Memory B cell (primary cell): ENCODE data around the gene GALNT16.
"Not testable (repeated sequence)": the region's sequence is repeated elsewhere in the genome, so short reads cannot be mapped to it uniquely, and the experiment has no call there.

Experiments
- ATAC-seq: fragments of 150-1000 bp; cut with Tn5 transposase; 2 replicates; pipeline ENCODE4 v1.10.0; 2021; ENCODE audit warnings: low read depth, mild to moderate bottlenecking, moderate library complexity
- DNase-seq, 2 donors: peaks; one replicate each; pipeline ENCODE4 v3.0.0; 2022; ENCODE audit warnings: low spot score in 2 of 2
- H3K27ac Mint-ChIP-seq: one replicate; pipeline ENCODE4 v1.8.0; 2022; ENCODE audit warnings: mild to moderate bottlenecking, moderate library complexity, mixed read lengths
- H3K27me3 Mint-ChIP-seq: one replicate; pipeline ENCODE4 v1.8.0; 2022; ENCODE audit warnings: mixed read lengths
- H3K36me3 Mint-ChIP-seq: one replicate; pipeline ENCODE4 v1.8.0; 2022; ENCODE audit warnings: mild to moderate bottlenecking, mixed read lengths
- H3K4me1 Mint-ChIP-seq: one replicate; pipeline ENCODE4 v1.8.0; 2022; ENCODE audit warnings: mixed read lengths
- H3K4me3 Mint-ChIP-seq: one replicate; pipeline ENCODE4 v1.8.0; 2022; ENCODE audit warnings: mild to moderate bottlenecking, moderate library complexity, mixed read lengths
- H3K9me3 Mint-ChIP-seq: one replicate; pipeline ENCODE4 v1.8.0; 2022; ENCODE audit warnings: mixed read lengths

The GALNT16 gene

DNA sequence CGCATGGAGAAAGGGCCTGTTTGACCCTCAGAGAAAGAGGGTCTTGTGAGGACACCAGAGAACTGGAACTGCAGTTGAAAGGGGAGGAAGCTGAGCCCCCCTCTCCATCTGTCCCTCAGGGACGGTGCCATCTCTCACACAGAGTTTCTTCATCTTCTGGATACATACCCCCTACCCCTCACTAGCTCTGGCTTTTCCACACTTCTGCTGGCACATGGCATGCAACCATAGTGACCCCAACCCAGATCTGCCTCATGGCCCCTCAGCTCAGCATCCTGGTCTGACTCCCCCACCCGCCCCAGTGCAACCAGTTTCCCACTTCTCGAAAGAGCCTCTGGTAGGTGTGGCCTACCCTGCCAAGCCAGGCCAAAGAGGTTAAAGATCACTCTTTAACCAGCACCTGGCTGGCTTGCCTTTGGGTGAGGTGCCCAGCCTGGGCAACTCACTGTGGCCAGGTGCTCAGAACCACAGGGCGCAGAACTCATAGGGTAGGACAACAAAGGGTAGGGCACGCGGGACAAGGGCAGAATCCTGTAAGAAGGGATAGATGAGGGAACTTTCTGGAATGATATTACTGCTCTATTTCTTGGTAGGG, 25.8 kb downstream of the GALNT16 start:
- no peaks in the 10 kb centered on the region for H3K4me1 Mint-ChIP-seq
- H3K27me3 Mint-ChIP-seq = peaks cover 7% of the 10 kb centered on the region
- no peaks in the 10 kb centered on the region for H3K9me3 Mint-ChIP-seq
- no peak overlapping the region for H3K27ac Mint-ChIP-seq
- DNase-seq (no peak), ATAC-seq (no peak)
- H3K36me3 Mint-ChIP-seq = no peaks in the 10 kb centered on the region
- H3K4me3 Mint-ChIP-seq = no peak overlapping the region

DNA sequence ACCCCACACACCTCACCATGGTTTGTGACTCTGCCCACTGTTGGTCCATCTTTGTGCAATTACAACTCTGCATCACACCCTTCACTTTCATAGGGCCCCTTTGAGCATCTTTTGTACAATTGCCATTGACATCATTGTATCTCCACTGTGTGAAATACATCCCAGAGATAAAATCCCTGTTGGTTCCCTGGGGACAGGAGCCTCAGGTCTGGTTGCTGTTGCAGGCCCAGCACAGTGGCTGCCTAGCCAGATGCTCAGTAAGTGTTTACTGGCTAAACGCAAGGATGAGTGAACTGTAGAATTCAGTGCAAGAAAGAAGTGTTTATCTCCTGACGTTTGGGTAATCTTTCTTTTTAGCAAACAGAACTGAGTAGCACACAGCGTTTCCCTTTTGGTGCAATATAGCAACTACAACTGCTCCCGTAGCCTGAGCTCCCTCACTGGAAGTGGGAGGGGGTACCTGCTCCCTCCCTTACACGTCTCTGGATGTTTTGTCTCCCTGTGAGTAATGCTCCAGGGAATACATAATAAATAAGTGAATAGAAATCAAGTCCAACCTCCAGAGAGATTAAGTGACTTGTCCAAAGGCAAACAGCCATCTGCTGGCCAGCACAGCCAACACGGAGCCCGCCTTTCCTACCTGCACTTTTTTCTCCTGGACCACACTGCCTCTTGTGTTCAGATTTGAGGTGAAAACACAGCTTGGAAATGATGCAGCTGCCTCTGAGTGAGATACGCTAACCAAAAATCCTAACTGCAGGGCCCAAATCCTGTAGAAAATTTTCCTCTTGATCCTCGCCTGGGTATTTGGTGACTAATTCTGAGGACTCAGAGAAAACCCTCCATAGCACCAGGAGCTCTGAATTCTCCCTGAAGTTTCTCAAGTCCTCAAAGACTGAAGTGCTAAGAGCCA, 27.4 kb downstream of the GALNT16 start:
- Mint-ChIP-seq H3K4me3 (no peak overlapping the region), H3K27me3 (peaks cover 5% of the 10 kb centered on the region), H3K27ac (no peak overlapping the region), H3K36me3 (no peaks in the 10 kb centered on the region), H3K9me3 (no peaks in the 10 kb centered on the region), H3K4me1 (no peaks in the 10 kb centered on the region)
- DNase-seq (no peak), ATAC-seq (no peak)

- Mint-ChIP-seq H3K4me3 (no peak overlapping the region), H3K4me1 (no peaks in the 10 kb centered on the region), H3K9me3 (no peaks in the 10 kb centered on the region), H3K36me3 (no peaks in the 10 kb centered on the region), H3K27me3 (peaks cover 8% of the 10 kb centered on the region), H3K27ac (no peak overlapping the region)
- DNase-seq (no peak), ATAC-seq (no peak)
Measured at GRCh38 chr14:69288011-69288771, 28.2 kb downstream of the GALNT16 start.

DNA sequence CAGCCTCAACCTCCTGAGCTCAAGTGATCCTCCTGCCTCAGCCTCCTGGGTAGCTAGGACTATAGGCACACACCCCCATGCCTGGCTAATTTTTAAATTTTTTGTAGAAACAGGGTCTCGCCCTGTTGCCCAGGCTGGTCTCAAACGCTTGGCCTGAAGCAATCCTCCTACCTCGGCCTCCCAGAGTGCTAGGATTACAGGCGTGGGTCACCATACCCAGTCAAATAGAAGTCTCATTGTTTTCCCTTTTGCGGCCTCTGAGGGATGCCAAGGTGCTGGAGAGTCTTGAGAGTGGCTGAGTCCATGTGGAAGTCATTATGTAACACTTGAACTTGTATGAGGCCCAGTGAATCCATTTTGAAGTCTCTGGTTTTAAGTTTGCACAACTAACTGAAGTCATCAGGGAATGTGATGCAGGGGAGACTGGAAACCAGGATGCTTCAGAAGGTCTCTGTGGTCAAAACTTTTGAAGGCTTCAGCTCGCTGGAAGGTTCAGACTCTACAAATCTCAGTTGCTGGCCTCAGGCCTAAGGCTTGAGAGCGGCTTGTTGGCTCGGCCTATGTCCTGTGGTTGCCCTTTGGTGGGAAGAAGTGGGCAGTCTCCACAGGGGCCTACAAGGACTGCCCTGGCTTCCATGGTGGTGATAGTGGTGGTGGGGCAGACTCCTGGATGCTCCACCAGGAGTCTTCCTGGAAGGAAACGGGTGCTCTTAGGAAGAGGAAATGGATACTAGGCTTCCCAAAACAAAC, 29.2 kb downstream of the GALNT16 start:
- Mint-ChIP-seq H3K27me3 (peaks cover 9% of the 10 kb centered on the region), H3K36me3 (no peaks in the 10 kb centered on the region), H3K4me1 (no peaks in the 10 kb centered on the region), H3K4me3 (no peak overlapping the region), H3K27ac (no peak overlapping the region), H3K9me3 (no peaks in the 10 kb centered on the region)
- no peak for ATAC-seq
- no peak for DNase-seq

- Mint-ChIP-seq H3K27ac (no peak overlapping the region), H3K4me1 (no peaks in the 10 kb centered on the region), H3K27me3 (peaks cover 9% of the 10 kb centered on the region), H3K4me3 (no peak overlapping the region), H3K36me3 (no peaks in the 10 kb centered on the region), H3K9me3 (no peaks in the 10 kb centered on the region)
- ATAC-seq (no peak), DNase-seq (no peak)
Measured at GRCh38 chr14:69289811-69290520, 30.0 kb downstream of the GALNT16 start.

DNA sequence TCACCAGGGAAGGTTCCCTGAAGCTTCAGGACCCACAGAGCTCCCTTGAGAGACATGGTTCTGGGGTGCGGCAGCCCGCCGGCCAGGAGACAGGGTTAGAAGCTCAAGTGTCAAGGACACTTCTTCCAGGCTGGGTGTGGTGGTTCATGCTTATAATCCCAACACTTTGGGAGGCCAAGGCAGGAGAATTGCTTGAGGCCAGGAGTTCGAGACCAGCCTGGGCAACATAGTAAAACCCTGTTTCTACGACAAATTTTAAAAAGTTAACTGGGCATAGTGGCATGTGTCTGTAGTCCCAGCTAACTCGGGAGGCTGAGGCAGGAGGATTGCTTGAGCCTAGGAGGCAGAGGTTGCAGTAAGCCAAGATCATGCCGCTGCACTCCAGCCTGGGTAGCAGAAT, 30.9 kb downstream of the GALNT16 start:
- not testable (repeated sequence) for H3K9me3 Mint-ChIP-seq, DNase-seq, H3K4me3 Mint-ChIP-seq, H3K27me3 Mint-ChIP-seq, H3K36me3 Mint-ChIP-seq, H3K27ac Mint-ChIP-seq, H3K4me1 Mint-ChIP-seq, ATAC-seq

DNA sequence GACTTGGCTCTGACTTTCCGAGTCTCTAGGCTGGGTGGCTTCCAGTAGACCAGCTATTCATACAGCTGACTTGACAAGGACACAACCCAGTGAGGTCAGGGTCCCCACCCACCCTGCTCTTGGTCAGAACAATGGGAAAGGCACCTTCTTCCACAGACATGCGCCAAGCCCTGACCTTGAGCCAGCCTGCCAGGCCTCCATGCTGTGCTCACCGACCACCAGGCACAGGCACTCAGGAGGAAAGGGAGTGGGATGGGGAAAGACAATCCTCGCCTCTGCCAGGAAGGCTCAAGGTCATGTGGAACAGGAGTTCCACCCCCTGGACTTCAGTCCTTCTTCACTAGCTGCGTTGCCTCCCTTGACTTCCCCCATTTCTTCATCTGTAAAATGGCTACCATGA, 31.4 kb downstream of the GALNT16 start:
- no peak for ATAC-seq
- Mint-ChIP-seq H3K4me3 (no peak overlapping the region), H3K27ac (no peak overlapping the region), H3K9me3 (no peaks in the 10 kb centered on the region), H3K27me3 (peaks cover 9% of the 10 kb centered on the region), H3K36me3 (no peaks in the 10 kb centered on the region), H3K4me1 (no peaks in the 10 kb centered on the region)
- no peak for DNase-seq

GRCh38 chr14:69291891-69292561, 32.1 kb downstream of the GALNT16 start:
- Mint-ChIP-seq H3K4me1 (no peaks in the 10 kb centered on the region), H3K27ac (no peak overlapping the region), H3K36me3 (no peaks in the 10 kb centered on the region), H3K9me3 (no peaks in the 10 kb centered on the region), H3K27me3 (peaks cover 6% of the 10 kb centered on the region), H3K4me3 (no peak overlapping the region)
- ATAC-seq (no peak), DNase-seq (no peak)

- H3K4me1 Mint-ChIP-seq = no peaks in the 10 kb centered on the region
- no peak for DNase-seq
- ATAC-seq = no peak
- H3K36me3 Mint-ChIP-seq = no peaks in the 10 kb centered on the region
- H3K27ac Mint-ChIP-seq = no peak overlapping the region
- peaks cover 1% of the 10 kb centered on the region for H3K27me3 Mint-ChIP-seq
- H3K9me3 Mint-ChIP-seq = no peaks in the 10 kb centered on the region
- H3K4me3 Mint-ChIP-seq = no peak overlapping the region
Measured at GRCh38 chr14:69298131-69299071, 38.4 kb downstream of the GALNT16 start.

GRCh38 chr14:69299286-69300035, 39.5 kb downstream of the GALNT16 start:
- Mint-ChIP-seq H3K27ac (no peak overlapping the region), H3K27me3 (no peaks in the 10 kb centered on the region), H3K4me3 (no peak overlapping the region), H3K9me3 (no peaks in the 10 kb centered on the region), H3K36me3 (no peaks in the 10 kb centered on the region), H3K4me1 (no peaks in the 10 kb centered on the region)
- DNase-seq (no peak), ATAC-seq (peak; percentile 39)

GRCh38 chr14:69300601-69301221, 40.8 kb downstream of the GALNT16 start:
- Mint-ChIP-seq H3K4me3 (no peak overlapping the region), H3K27ac (no peak overlapping the region), H3K27me3 (no peaks in the 10 kb centered on the region), H3K4me1 (no peaks in the 10 kb centered on the region), H3K36me3 (no peaks in the 10 kb centered on the region), H3K9me3 (no peaks in the 10 kb centered on the region)
- ATAC-seq (no peak), DNase-seq (no peak)
